Astrocyte (in vitro differentiated cells and primary cell): ENCODE data around the gene KDM1B.

Source experiments
- CTCF ChIP-seq: IDR thresholded peaks from 2 replicates; pipeline ENCODE4 v1.5.1; 2011; ENCODE audit warnings: low read depth, mild to moderate bottlenecking, inconsistent platforms, low read length, moderate library complexity; ENCODE audit not compliant: insufficient read depth
- EZH2 ChIP-seq: IDR thresholded peaks from 2 replicates; pipeline ENCODE4 v1.6.1; 2012; ENCODE audit warnings: mild to moderate bottlenecking, low read length, inconsistent platforms; ENCODE audit not compliant: insufficient read depth

GRCh38 chr6:18245642-18246041, 90.4 kb downstream of the KDM1B start:
- TF ChIP-seq CTCF (no peak), EZH2 (no peak)
